HFFc6 (cell line): ENCODE measurements around the gene RIPPLY3. TPM values are rescaled to one million over a fixed set of nuclear protein-coding genes. Genes with fewer than 3 reads are reported as not detected.

ENCODE experiments used
- DNase-seq: peaks from one replicate; pipeline ENCODE4 v3.0.0-alpha.2; 2018
- H3K27ac Mint-ChIP-seq: 2 replicates; pipeline ENCODE4 v1.8.0; 2020; ENCODE audit warnings: mild to moderate bottlenecking, mixed read lengths
- H3K27me3 Mint-ChIP-seq: 2 replicates; pipeline ENCODE4 v1.8.0; 2021; ENCODE audit warnings: mild to moderate bottlenecking, moderate library complexity, mixed read lengths; ENCODE audit not compliant: insufficient read depth
- H3K36me3 Mint-ChIP-seq: 2 replicates; pipeline ENCODE4 v1.8.0; 2021; ENCODE audit warnings: low read depth, mixed read lengths
- H3K4me1 Mint-ChIP-seq: 2 replicates; pipeline ENCODE4 v1.8.0; 2020; ENCODE audit warnings: low read depth, mixed read lengths
- H3K4me3 Mint-ChIP-seq: 2 replicates; pipeline ENCODE4 v1.8.0; 2020; ENCODE audit warnings: mild to moderate bottlenecking, moderate library complexity, mixed read lengths
- H3K9me3 Mint-ChIP-seq: 2 replicates; pipeline ENCODE4 v1.8.0; 2020; ENCODE audit warnings: mild to moderate bottlenecking, mixed read lengths
- CTCF ChIP-seq: fragments of 200-600 bp; sonication (generic); IDR thresholded peaks from 2 replicates; pipeline ENCODE4 v1.5.0; 2021; ENCODE audit warnings: antibody characterized with exemption, mild to moderate bottlenecking
- total RNA-seq, 6 experiments: library from RNA; stranded (reverse); fragmentation: NEBNext Ultra II Directional; extraction: Animal tissue kit (Norgen Biotek cat#: 25700); gene quantifications; 2 replicates in 1 of 6; 3 replicates in 5 of 6; pipeline ENCODE4 v1.2.3, GENCODE V29; 2021

The RIPPLY3 gene
- total RNA-seq, 6 experiments from 2014 or later, result not detected

GRCh38 chr21:36980280-36981048, 26.0 kb upstream of the RIPPLY3 start:
- no peak for TF ChIP-seq CTCF
- Mint-ChIP-seq H3K36me3 (no peaks in the 10 kb centered on the region), H3K27ac (no peak overlapping the region), H3K4me1 (peaks cover 20% of the 10 kb centered on the region), H3K9me3 (no peaks in the 10 kb centered on the region), H3K4me3 (peak overlapping the region; percentile 74), H3K27me3 (peaks cover 2% of the 10 kb centered on the region; the same call in 1 of the 2 replicates)
- no peak for DNase-seq

GRCh38 chr21:36981049-36981391, 25.5 kb upstream of the RIPPLY3 start:
- Mint-ChIP-seq H3K9me3 (no peaks in the 10 kb centered on the region), H3K4me3 (peak overlapping the region; percentile 74), H3K27ac (no peak overlapping the region), H3K27me3 (peaks cover 2% of the 10 kb centered on the region; the same call in 1 of the 2 replicates), H3K4me1 (peaks cover 20% of the 10 kb centered on the region), H3K36me3 (no peaks in the 10 kb centered on the region)
- no peak for TF ChIP-seq CTCF
- DNase-seq, result no peak

DNA sequence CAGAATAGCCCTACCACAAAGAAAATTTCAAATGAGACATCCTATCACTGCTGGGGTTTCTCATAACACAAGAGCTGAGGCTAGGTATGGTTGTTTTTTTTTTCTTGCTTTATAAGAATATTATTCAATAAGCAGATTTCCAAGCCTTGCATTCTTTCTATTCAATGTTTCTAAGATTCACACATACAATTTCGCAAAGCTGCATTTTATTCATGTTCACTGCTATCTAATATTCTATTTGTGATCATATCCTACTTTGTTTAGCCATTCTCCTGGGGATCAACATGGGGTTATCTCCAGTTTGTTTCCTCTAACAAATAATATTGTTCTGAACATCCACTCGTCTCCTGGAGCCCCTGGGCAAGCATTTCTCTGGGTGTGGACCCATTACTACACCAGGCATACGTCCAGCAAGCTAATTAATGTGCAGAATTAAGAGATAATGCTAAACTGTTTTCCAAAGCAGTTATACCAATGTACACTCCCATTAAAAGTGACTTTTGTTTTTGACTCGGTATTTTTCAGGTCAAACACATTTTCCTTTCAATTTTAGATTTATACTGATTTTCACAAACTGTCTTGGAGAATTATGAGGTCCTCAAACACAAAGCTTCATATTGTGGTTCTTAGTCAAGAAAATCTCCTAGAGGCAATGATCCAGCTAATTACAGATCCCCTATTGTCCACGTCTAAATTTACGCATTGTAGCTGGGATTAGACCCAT, 24.4 kb upstream of the RIPPLY3 start:
- TF ChIP-seq CTCF, result no peak
- H3K36me3 Mint-ChIP-seq, result no peaks in the 10 kb centered on the region

GRCh38 chr21:36985751-36986594, 20.5 kb upstream of the RIPPLY3 start:
- TF ChIP-seq CTCF, result no peak
- H3K4me3 Mint-ChIP-seq, result no peak overlapping the region
- H3K27me3 Mint-ChIP-seq, result peaks cover 2% of the 10 kb centered on the region
- H3K4me1 Mint-ChIP-seq, result peaks cover 29% of the 10 kb centered on the region
- H3K9me3 Mint-ChIP-seq, result no peaks in the 10 kb centered on the region
- H3K36me3 Mint-ChIP-seq, result no peaks in the 10 kb centered on the region
- DNase-seq, result no peak
- no peak overlapping the region for H3K27ac Mint-ChIP-seq

More for the DNA sequence above, 24.4 kb upstream of the RIPPLY3 start:
- H3K27ac Mint-ChIP-seq, result no peak overlapping the region
- H3K27me3 Mint-ChIP-seq, result peaks cover 2% of the 10 kb centered on the region; the same call in 1 of the 2 replicates
- H3K9me3 Mint-ChIP-seq, result no peaks in the 10 kb centered on the region
- peaks cover 17% of the 10 kb centered on the region for H3K4me1 Mint-ChIP-seq
- DNase-seq, result no peak
- no peak overlapping the region for H3K4me3 Mint-ChIP-seq

- no peak overlapping the region for H3K4me3 Mint-ChIP-seq
- peak overlapping the region; percentile 7; the same call in 1 of the 2 replicates for H3K27ac Mint-ChIP-seq
- DNase-seq, result no peak
- H3K4me1 Mint-ChIP-seq, result peaks cover 29% of the 10 kb centered on the region
- no peaks in the 10 kb centered on the region; the same call in 1 of the 2 replicates for H3K27me3 Mint-ChIP-seq
- no peak for TF ChIP-seq CTCF
- no peaks in the 10 kb centered on the region for H3K36me3 Mint-ChIP-seq
- no peaks in the 10 kb centered on the region for H3K9me3 Mint-ChIP-seq
Observed at GRCh38 chr21:36987845-36988244, 18.7 kb upstream of the RIPPLY3 start.
